ENCODE data around the gene OR6J1. TPM values are rescaled to one million over a fixed set of nuclear protein-coding genes. Genes with fewer than 3 reads are reported as not detected.
"Not testable (repeated sequence)": the region's sequence is repeated elsewhere in the genome, so short reads cannot be mapped to it uniquely, and the experiment has no call there.

The OR6J1 gene
- polyA plus RNA-seq, 1 of the 3 experiments (the other 2 are of a cell fraction): not detected

- H3K4me3 ChIP-seq (ENCODE audit: low read depth in 2 of 2, low read length in 1 of 2): no peak overlapping the region
- H3K27ac ChIP-seq (ENCODE audit: low read depth in 2 of 2, low read length in 1 of 2): no peak overlapping the region
- peaks cover 8% of the 10 kb centered on the region; the same call in 1 of the 2 replicates for H3K27me3 ChIP-seq (ENCODE audit: insufficient read depth)
- ChIA-PET CTCF (interaction anchor here (0.6 to 2.6 kb wide), 2 partner anchors 12 to 52 kb away, joined by 3 to 6 read pairs; no protein-coding TSS in a partner anchor), POLR2A (no interaction called here)
- H3K4me1 ChIP-seq (ENCODE audit: control insufficient read depth in 1 of 2, insufficient read depth in 2 of 2, low read depth in 1 of 2, low read length in 1 of 2): no peaks in the 10 kb centered on the region
- no peak for DNase-seq
- H2AFZ ChIP-seq (ENCODE audit: low read depth): no peak overlapping the region
- H4K20me1 ChIP-seq (ENCODE audit: insufficient read depth): no peaks in the 10 kb centered on the region
- WGBS (ENCODE audit: low lambda C conversion rate): 31% methylated on average over 2 of the region's 2 CpGs
- H3F3A ChIP-seq (replicated peaks; ENCODE audit: insufficient read depth): no peaks in the 10 kb centered on the region
- H3K4me2 ChIP-seq: no peak overlapping the region
- no peaks in the 10 kb centered on the region for H3K79me2 ChIP-seq (ENCODE audit: insufficient read depth)
- no peaks in the 10 kb centered on the region for H3K9me2 ChIP-seq
- TF ChIP-seq TAF1 (IDR thresholded peaks at IDR 0.05; ENCODE audit: borderline replicate concordance, low read depth, low read length) (no peak), CHD2 (IDR thresholded peaks at IDR 0.05; ENCODE audit: low read length, partially characterized antibody) (no peak), NRF1 (IDR thresholded peaks at IDR 0.05; ENCODE audit: low read depth, low read length) (no peak), POLR2AphosphoS5 (IDR thresholded peaks at IDR 0.05; ENCODE audit: low read depth, low read length) (no peak), RFX5 (IDR thresholded peaks at IDR 0.05; ENCODE audit: low read length) (no peak), GABPA (IDR thresholded peaks at IDR 0.05; ENCODE audit: low read depth) (no peak), TEAD4 (IDR thresholded peaks at IDR 0.05; ENCODE audit: borderline replicate concordance, insufficient read depth) (no peak), SMC3 (IDR thresholded peaks at IDR 0.05; ENCODE audit: low read depth, low read length) (no peak), GATA2 (CRISPR knock-in tag; IDR thresholded peaks at IDR 0.05) (no peak), MXI1 (IDR thresholded peaks at IDR 0.05; ENCODE audit: low read depth, low read length) (no peak), NFIC (IDR thresholded peaks at IDR 0.05; ENCODE audit: borderline replicate concordance) (no peak), TCF12 (IDR thresholded peaks at IDR 0.05) (no peak), RCOR1 (IDR thresholded peaks at IDR 0.05; ENCODE audit: low read length) (no peak), RAD21 (IDR thresholded peaks at IDR 0.05; ENCODE audit: low read length) (no peak), JUND (IDR thresholded peaks at IDR 0.05) (no peak), PBX3 (IDR thresholded peaks at IDR 0.05) (no peak), ELF1 (IDR thresholded peaks at IDR 0.05) (no peak)
- TF ChIP-seq, protein P1, sequence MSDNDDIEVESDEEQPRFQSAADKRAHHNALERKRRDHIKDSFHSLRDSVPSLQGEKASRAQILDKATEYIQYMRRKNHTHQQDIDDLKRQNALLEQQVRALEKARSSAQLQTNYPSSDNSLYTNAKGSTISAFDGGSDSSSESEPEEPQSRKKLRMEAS (IDR thresholded peaks at IDR 0.05; ENCODE audit: low read depth): no peak
- TF ChIP-seq, protein P2, sequence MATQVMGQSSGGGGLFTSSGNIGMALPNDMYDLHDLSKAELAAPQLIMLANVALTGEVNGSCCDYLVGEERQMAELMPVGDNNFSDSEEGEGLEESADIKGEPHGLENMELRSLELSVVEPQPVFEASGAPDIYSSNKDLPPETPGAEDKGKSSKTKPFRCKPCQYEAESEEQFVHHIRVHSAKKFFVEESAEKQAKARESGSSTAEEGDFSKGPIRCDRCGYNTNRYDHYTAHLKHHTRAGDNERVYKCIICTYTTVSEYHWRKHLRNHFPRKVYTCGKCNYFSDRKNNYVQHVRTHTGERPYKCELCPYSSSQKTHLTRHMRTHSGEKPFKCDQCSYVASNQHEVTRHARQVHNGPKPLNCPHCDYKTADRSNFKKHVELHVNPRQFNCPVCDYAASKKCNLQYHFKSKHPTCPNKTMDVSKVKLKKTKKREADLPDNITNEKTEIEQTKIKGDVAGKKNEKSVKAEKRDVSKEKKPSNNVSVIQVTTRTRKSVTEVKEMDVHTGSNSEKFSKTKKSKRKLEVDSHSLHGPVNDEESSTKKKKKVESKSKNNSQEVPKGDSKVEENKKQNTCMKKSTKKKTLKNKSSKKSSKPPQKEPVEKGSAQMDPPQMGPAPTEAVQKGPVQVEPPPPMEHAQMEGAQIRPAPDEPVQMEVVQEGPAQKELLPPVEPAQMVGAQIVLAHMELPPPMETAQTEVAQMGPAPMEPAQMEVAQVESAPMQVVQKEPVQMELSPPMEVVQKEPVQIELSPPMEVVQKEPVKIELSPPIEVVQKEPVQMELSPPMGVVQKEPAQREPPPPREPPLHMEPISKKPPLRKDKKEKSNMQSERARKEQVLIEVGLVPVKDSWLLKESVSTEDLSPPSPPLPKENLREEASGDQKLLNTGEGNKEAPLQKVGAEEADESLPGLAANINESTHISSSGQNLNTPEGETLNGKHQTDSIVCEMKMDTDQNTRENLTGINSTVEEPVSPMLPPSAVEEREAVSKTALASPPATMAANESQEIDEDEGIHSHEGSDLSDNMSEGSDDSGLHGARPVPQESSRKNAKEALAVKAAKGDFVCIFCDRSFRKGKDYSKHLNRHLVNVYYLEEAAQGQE (IDR thresholded peaks at IDR 0.05; ENCODE audit: low read depth, low read length): no peak
- TF ChIP-seq, protein P3, sequence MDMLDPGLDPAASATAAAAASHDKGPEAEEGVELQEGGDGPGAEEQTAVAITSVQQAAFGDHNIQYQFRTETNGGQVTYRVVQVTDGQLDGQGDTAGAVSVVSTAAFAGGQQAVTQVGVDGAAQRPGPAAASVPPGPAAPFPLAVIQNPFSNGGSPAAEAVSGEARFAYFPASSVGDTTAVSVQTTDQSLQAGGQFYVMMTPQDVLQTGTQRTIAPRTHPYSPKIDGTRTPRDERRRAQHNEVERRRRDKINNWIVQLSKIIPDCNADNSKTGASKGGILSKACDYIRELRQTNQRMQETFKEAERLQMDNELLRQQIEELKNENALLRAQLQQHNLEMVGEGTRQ (IDR thresholded peaks at IDR 0.05; ENCODE audit: borderline replicate concordance, low read depth, low read length): no peak
- H3K9me3 ChIP-seq: no peaks in the 10 kb centered on the region
- H3K36me3 ChIP-seq (replicated peaks in 1 of 2; ENCODE audit: control insufficient read depth in 1 of 2, insufficient read depth in 2 of 2, low read length in 1 of 2): no peaks in the 10 kb centered on the region
- H3K9ac ChIP-seq: no peak overlapping the region
These were observed 21.9 kb downstream of the OR6J1 start for GRCh38 chr14:22622255-22622654.

DNA sequence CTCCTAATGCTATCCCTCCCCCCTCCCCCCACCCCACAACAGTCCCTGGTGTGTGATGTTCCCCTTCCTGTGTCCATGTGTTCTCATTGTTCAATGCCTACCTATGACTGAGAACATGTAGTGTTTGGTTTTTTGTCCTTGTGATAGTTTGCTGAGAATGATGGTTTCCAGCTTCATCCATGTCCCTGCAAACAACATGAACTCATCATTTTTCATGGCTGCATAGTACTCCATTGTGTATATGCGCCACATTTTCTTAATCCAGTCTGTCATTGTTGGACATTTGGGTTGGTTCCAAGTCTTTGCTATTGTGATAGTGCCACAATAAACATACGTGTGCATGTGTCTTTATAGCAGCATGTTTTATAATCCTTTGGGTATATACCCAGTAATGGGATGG is 28.4 kb downstream of the OR6J1 start:
- 30% methylated on average over 2 of the region's 2 CpGs for WGBS (ENCODE audit: low lambda C conversion rate)
- H3K4me2 ChIP-seq; H3K9ac ChIP-seq; H3K36me3 ChIP-seq (replicated peaks in 1 of 2; ENCODE audit: control insufficient read depth in 1 of 2, insufficient read depth in 2 of 2, low read length in 1 of 2); DNase-seq; H3K9me2 ChIP-seq; H3K9me3 ChIP-seq; H2AFZ ChIP-seq (ENCODE audit: low read depth); H3K27ac ChIP-seq (ENCODE audit: low read depth in 2 of 2, low read length in 1 of 2); CTCF ChIA-PET; H4K20me1 ChIP-seq (ENCODE audit: insufficient read depth); H3K4me3 ChIP-seq (ENCODE audit: low read depth in 2 of 2, low read length in 1 of 2); H3K27me3 ChIP-seq (ENCODE audit: insufficient read depth); H3F3A ChIP-seq (replicated peaks; ENCODE audit: insufficient read depth); H3K79me2 ChIP-seq (ENCODE audit: insufficient read depth); H3K4me1 ChIP-seq (ENCODE audit: control insufficient read depth in 1 of 2, insufficient read depth in 2 of 2, low read depth in 1 of 2, low read length in 1 of 2); POLR2A ChIA-PET: not testable (repeated sequence)

Data from SK-N-SH (cell line).